Loucy (cell line): ENCODE data around the gene SEL1L3.

ENCODE experiments used
- CTCF ChIP-seq: fragments of 200-600 bp; sonication (generic); conservative IDR thresholded peaks from 2 replicates; pipeline ENCODE4 v1.5.1; 2014; ENCODE audit warnings: mild to moderate bottlenecking, antibody characterized with exemption, low read length
- EZH2phosphoT487 ChIP-seq: fragments of 200-600 bp; IDR thresholded peaks from 2 replicates; pipeline ENCODE4 v1.6.1; 2018; ENCODE audit warnings: antibody characterized with exemption, mild to moderate bottlenecking, moderate library complexity, borderline replicate concordance

GRCh38 chr4:25792200-25792791, 70.5 kb downstream of the SEL1L3 start:
- TF ChIP-seq CTCF: peak; percentile 49
- TF ChIP-seq EZH2phosphoT487: no peak
